Endothelial cell of umbilical vein (primary cell): Measurements from ENCODE around the gene DOLPP1. TPM values are rescaled to one million over a fixed set of nuclear protein-coding genes. Genes with fewer than 3 reads are reported as not detected.

Experiments used
- BruUV-seq: library from RNA; stranded (reverse); fragments of 400-500 nt; replicated peaks from 2 replicates; lab custom pipeline; 2021; lab: Mats Ljungman, UMichigan
- CTCF ChIA-PET: fragments of 300-600, 350-600 bp; sonication (Branson Sonifier 250); formaldehyde crosslinking; loops from one replicate; lab custom pipeline; 2021; ENCODE audit warnings: antibody characterized with exemption, inconsistent platforms; lab: Charles Lee
- POLR2A ChIA-PET: fragments of 300-600, 350-600 bp; sonication (Branson Sonifier 250); formaldehyde crosslinking; loops from one replicate; lab custom pipeline; 2021; ENCODE audit warnings: antibody characterized with exemption, inconsistent platforms; lab: Charles Lee
- DNase-seq: peaks from one replicate; pipeline ENCODE4 v3.0.0-alpha.2; 2011; ENCODE audit warnings: low read depth, low spot score
- FAIRE-seq: peaks from 2 replicates; lab custom pipeline; 2011; peaks lifted over from hg19 to GRCh38; lab: Jason Lieb, UNC
- H2AFZ ChIP-seq: 2 replicates; pipeline ENCODE4 v1.6.0; 2012; ENCODE audit warnings: low read depth, low read length, control low read depth, inconsistent platforms
- H3K27ac ChIP-seq: 2 replicates; pipeline ENCODE4 v1.5.1; 2011; ENCODE audit warnings: low read depth, mild to moderate bottlenecking, control low read depth, low read length, moderate library complexity; ENCODE audit not compliant: insufficient read depth
- H3K27me3 ChIP-seq, 2 experiments: 2 replicates each; pipeline versions ENCODE4 v1.6.0 to v1.6.1; 2011; ENCODE audit warnings: low read length in 2 of 2, mixed read lengths in 1 of 2; ENCODE audit not compliant: control insufficient read depth in 2 of 2, insufficient read depth in 2 of 2
- H3K36me3 ChIP-seq, 2 experiments: 2 replicates in 1 of 2; 3 replicates in 1 of 2; pipeline ENCODE4 v1.5.1; 2011; ENCODE audit warnings: low read length in 2 of 2, mild to moderate bottlenecking in 1 of 2, moderate library complexity in 1 of 2; ENCODE audit not compliant: control insufficient read depth in 2 of 2, insufficient read depth in 2 of 2; ENCODE audit errors: extremely low read depth in 1 of 2
- H3K4me1 ChIP-seq: 3 replicates; pipeline ENCODE4 v1.5.1; 2011; ENCODE audit warnings: mild to moderate bottlenecking, low read length; ENCODE audit not compliant: control insufficient read depth, insufficient read depth; ENCODE audit errors: extremely low read depth
- H3K4me2 ChIP-seq: 2 replicates; pipeline ENCODE4 v1.6.1; 2011; ENCODE audit warnings: low read length, control low read depth, mixed read lengths; ENCODE audit not compliant: insufficient read depth
- H3K4me3 ChIP-seq, 3 experiments: fragments of 200-600 bp in 1 of 3; sonication (generic), shearing (Covaris generic) in 1 of 3; replicated peaks in 1 of 3; 2 replicates each; pipeline ENCODE4 v1.5.1; 2011 to 2016; ENCODE audit warnings: control low read depth in 3 of 3, low read length in 3 of 3, mild to moderate bottlenecking in 2 of 3, inconsistent platforms in 1 of 3, low read depth in 1 of 3, moderate library complexity in 1 of 3; ENCODE audit not compliant: insufficient read depth in 1 of 3
- H3K79me2 ChIP-seq: 2 replicates; pipeline ENCODE4 v1.6.0; 2012; ENCODE audit warnings: low read length, inconsistent platforms; ENCODE audit not compliant: control insufficient read depth, insufficient read depth
- H3K9ac ChIP-seq: replicated peaks from 2 replicates; pipeline ENCODE3; 2011; ENCODE audit warnings: low read length, control low read depth; ENCODE audit not compliant: insufficient read depth; ENCODE audit errors: extremely low read depth
- H3K9me1 ChIP-seq: replicated peaks from 3 replicates; pipeline ENCODE4 v1.6.0; 2011; ENCODE audit warnings: mild to moderate bottlenecking, low read length; ENCODE audit not compliant: control insufficient read depth, insufficient read depth; ENCODE audit errors: extremely low read depth
- H3K9me3 ChIP-seq: replicated peaks from 2 replicates; pipeline ENCODE4 v1.5.1; 2012; ENCODE audit warnings: low read length, inconsistent platforms; ENCODE audit not compliant: control insufficient read depth, insufficient read depth
- H4K20me1 ChIP-seq: replicated peaks from 2 replicates; pipeline ENCODE3; 2011; ENCODE audit warnings: mild to moderate bottlenecking, low read length; ENCODE audit not compliant: control insufficient read depth, insufficient read depth; ENCODE audit errors: extremely low read depth
- CTCF ChIP-seq, 2 donors: IDR thresholded peaks; 1 replicate in 1 of 2; 2 replicates in 1 of 2; pipeline ENCODE4 v1.5.1; 2011; ENCODE audit warnings: low read length in 2 of 2, mild to moderate bottlenecking in 2 of 2, moderate library complexity in 2 of 2, control low read depth in 1 of 2, inconsistent platforms in 1 of 2, low read depth in 1 of 2; ENCODE audit not compliant: insufficient read depth in 1 of 2; ENCODE audit errors: extremely low read depth in 1 of 2
- EZH2 ChIP-seq: IDR thresholded peaks from 2 replicates; pipeline ENCODE4 v1.6.1; 2012; ENCODE audit warnings: borderline replicate concordance, low read depth, mild to moderate bottlenecking, moderate library complexity, low read length, inconsistent platforms; ENCODE audit not compliant: severe bottlenecking
- FOS ChIP-seq: IDR thresholded peaks from 2 replicates; pipeline ENCODE4 v1.6.1; 2011; ENCODE audit warnings: mild to moderate bottlenecking, low read length, moderate library complexity, borderline replicate concordance; ENCODE audit not compliant: insufficient read depth
- GATA2 ChIP-seq: IDR thresholded peaks from 2 replicates; pipeline ENCODE4 v1.7.0; 2011; ENCODE audit warnings: low read depth, mild to moderate bottlenecking, moderate library complexity, mixed read lengths, low read length; ENCODE audit not compliant: insufficient read length, insufficient read depth
- JUN ChIP-seq: IDR thresholded peaks from 2 replicates; pipeline ENCODE4 v1.6.1; 2011; ENCODE audit warnings: borderline replicate concordance, low read depth; ENCODE audit not compliant: insufficient read length, insufficient read depth
- MAX ChIP-seq: IDR thresholded peaks from 2 replicates; pipeline ENCODE4 v1.6.1; 2011; ENCODE audit not compliant: insufficient read depth, insufficient read length
- MYC ChIP-seq: IDR thresholded peaks from one replicate; pipeline ENCODE4 v1.6.1; 2011; ENCODE audit warnings: mild to moderate bottlenecking, low read depth, low read length
- POLR2A ChIP-seq: IDR thresholded peaks from 2 replicates; pipeline ENCODE4 v1.6.1; 2012; ENCODE audit warnings: low read depth, mild to moderate bottlenecking, control low read depth, low read length
- POLR2AphosphoS5 ChIP-seq: IDR thresholded peaks from 2 replicates; pipeline ENCODE4 v1.6.1; 2012; ENCODE audit warnings: low read depth, mild to moderate bottlenecking, control low read depth, low read length, moderate library complexity; ENCODE audit not compliant: insufficient read depth
- dilution Hi-C: fragments of 300-500 bp; cut with MboI; formaldehyde crosslinking; loops from one replicate; pipeline ENCODE4 v1.15.0; 2019; ENCODE audit warnings: low sequenced_read_pairs; ENCODE audit not compliant: extremely low pct_ligation_motif_present
- intact Hi-C: fragments of 100-400 bp; cut with micrococcal nuclease; formaldehyde crosslinking; loops from one replicate; pipeline ENCODE4 v1.10.0; 2022
- polyA plus RNA-seq, 4 experiments: library from polyadenylated mRNA; depleted of rRNA in 3 of 4; stranded (reverse) in 3 of 4; unstranded in 1 of 4; fragments of >200 nt; gene quantifications; 2 replicates each; pipeline versions ENCODE4 v1.2.1 to v1.2.3, GENCODE V29; 2011 to 2012; ENCODE audit warnings: missing spikeins in 1 of 4
- total RNA-seq: library from RNA; stranded (reverse); gene quantifications from 2 replicates; pipeline ENCODE4 v1.2.3, GENCODE V29; 2021

The DOLPP1 gene
- total and polyA plus RNA-seq, 2 donors (not counting 3 experiments of a cell fraction or from before 2014, with no cell fraction given), result 17.7 to 28.3 TPM

GRCh38 chr9:129081388-129081904 lies 535 bp downstream of the DOLPP1 start:
- peak overlapping the region; percentile 71 for H3K4me2 ChIP-seq
- intact Hi-C loops, result loop anchor here (1.0 to 2.0 kb wide), 2 partner anchors 29 to 45 kb away; partner anchors contain the start of genes CRAT and MIGA2
- H2AFZ ChIP-seq, result peak overlapping the region; percentile 77
- no peak overlapping the region for H3K27ac ChIP-seq
- DNase-seq (no peak), FAIRE-seq (peak; percentile 21)
- H4K20me1 ChIP-seq, result no peaks in the 10 kb centered on the region
- H3K9ac ChIP-seq, result peak overlapping the region; percentile 49
- no peaks in the 10 kb centered on the region for H3K9me1 ChIP-seq
- no peaks in the 10 kb centered on the region for H3K9me3 ChIP-seq
- ChIA-PET CTCF (interaction anchor here (0.9 to 1.5 kb wide), 3 partner anchors 50 to 379 kb away, joined by 3 to 4 read pairs (median 3); partner anchors contain the start of gene PKN3), POLR2A (no interaction called here)
- dilution Hi-C loops, result no loop called here
- H3K27me3 ChIP-seq, result no peaks in the 10 kb centered on the region
- peak overlapping the region; percentile 54 to 81 (median 75) for H3K4me3 ChIP-seq
- TF ChIP-seq POLR2AphosphoS5, result peak; percentile 2
- TF ChIP-seq MYC, result no peak
- peak; percentile 63 for TF ChIP-seq POLR2A
- peaks cover 16% of the 10 kb centered on the region for H3K4me1 ChIP-seq
- peaks cover 0 to 11% of the 10 kb centered on the region in 2 experiments for H3K36me3 ChIP-seq
- H3K79me2 ChIP-seq, result peaks cover 20% of the 10 kb centered on the region
- BruUV-seq, result TSS peak; percentile 40

- intact Hi-C loops, result no loop called here
- TF ChIP-seq GATA2, result no peak
- TF ChIP-seq POLR2AphosphoS5, result no peak
- TF ChIP-seq MAX, result no peak
- TF ChIP-seq EZH2, result no peak
- no peak for TF ChIP-seq FOS
- no peak for TF ChIP-seq POLR2A
- no peak for TF ChIP-seq CTCF (IDR thresholded peaks at IDR 0.05; ENCODE audit: extremely low read depth in 1 of 2, insufficient read depth in 1 of 2, low read depth in 1 of 2, low read length in 2 of 2)
- TF ChIP-seq MYC, result no peak
- TF ChIP-seq JUN, result no peak
Measured at GRCh38 chr9:129084087-129084486, 3.2 kb downstream of the DOLPP1 start.

More at GRCh38 chr9:129084087-129084486, 3.2 kb downstream of the DOLPP1 start:
- H3K9me1 ChIP-seq, result no peaks in the 10 kb centered on the region
- peaks cover 16% of the 10 kb centered on the region for H3K4me1 ChIP-seq
- POLR2A ChIA-PET, result no interaction called here
- no peak overlapping the region for H2AFZ ChIP-seq
- no peak overlapping the region for H3K27ac ChIP-seq
- no peaks in the 10 kb centered on the region for H3K27me3 ChIP-seq
- no peak overlapping the region for H3K4me3 ChIP-seq
- H3K4me2 ChIP-seq, result no peak overlapping the region
- no peaks in the 10 kb centered on the region for H4K20me1 ChIP-seq
- dilution Hi-C loops, result no loop called here
- no peak overlapping the region for H3K9ac ChIP-seq
- H3K79me2 ChIP-seq, result peaks cover 20% of the 10 kb centered on the region
- no TSS peak for BruUV-seq
- H3K9me3 ChIP-seq, result no peaks in the 10 kb centered on the region
- peaks cover 0 to 17% of the 10 kb centered on the region in 2 experiments for H3K36me3 ChIP-seq
- CTCF ChIA-PET, result no interaction called here
- no peak for DNase-seq
- FAIRE-seq, result no peak
